Measurements from ENCODE around the gene ART1. TPM values are rescaled to one million over a fixed set of nuclear protein-coding genes. Genes with fewer than 3 reads are reported as not detected.

The ART1 gene
- total RNA-seq, 4 donors from 2014 or later: not detected

DNA sequence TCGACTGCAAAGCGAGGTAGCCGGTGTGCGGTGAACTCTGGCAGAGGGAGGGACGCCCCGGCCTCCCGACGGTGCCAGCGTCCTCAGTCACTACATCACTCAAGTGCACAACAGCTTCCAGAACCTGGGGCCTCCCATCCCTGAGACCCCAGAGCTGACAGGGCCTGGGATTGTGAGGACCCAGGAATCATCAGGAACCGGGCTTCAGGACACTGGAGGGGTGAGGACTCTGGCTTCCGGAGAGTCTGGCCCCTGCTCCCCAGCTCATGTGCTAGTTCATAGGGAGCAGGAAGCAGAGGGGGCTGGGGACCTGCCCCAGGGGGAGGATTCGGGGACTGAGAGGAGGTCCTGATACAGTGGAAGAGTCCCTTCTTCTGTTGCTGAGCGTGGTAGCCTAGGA is 7.7 kb upstream of the ART1 start:
- TF ChIP-seq, protein P1, sequence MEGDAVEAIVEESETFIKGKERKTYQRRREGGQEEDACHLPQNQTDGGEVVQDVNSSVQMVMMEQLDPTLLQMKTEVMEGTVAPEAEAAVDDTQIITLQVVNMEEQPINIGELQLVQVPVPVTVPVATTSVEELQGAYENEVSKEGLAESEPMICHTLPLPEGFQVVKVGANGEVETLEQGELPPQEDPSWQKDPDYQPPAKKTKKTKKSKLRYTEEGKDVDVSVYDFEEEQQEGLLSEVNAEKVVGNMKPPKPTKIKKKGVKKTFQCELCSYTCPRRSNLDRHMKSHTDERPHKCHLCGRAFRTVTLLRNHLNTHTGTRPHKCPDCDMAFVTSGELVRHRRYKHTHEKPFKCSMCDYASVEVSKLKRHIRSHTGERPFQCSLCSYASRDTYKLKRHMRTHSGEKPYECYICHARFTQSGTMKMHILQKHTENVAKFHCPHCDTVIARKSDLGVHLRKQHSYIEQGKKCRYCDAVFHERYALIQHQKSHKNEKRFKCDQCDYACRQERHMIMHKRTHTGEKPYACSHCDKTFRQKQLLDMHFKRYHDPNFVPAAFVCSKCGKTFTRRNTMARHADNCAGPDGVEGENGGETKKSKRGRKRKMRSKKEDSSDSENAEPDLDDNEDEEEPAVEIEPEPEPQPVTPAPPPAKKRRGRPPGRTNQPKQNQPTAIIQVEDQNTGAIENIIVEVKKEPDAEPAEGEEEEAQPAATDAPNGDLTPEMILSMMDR (IDR thresholded peaks at IDR 0.05; ENCODE audit: low read depth): no peak

DNA sequence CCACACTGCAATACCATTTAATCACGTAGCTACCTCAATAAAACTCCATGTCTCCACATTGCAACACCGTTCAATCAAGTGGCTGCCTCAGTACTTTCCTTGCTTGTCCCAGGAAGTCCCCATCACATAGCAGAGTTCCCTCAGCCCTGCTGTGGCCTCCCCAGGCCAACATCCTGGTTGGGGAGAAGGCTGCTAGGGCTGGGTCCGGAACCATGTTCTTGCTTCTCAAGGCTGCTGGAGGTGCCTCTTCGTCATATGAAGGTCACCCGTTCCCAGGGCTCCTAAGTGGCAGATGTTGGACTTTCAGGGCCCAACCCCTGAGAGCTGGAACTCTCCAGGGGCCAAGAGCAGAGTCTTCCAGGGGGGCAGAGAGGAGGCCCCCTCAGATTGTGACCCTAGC is 6.4 kb upstream of the ART1 start:
- TF ChIP-seq, protein P1 (IDR thresholded peaks at IDR 0.05; ENCODE audit: low read depth): no peak

DNA sequence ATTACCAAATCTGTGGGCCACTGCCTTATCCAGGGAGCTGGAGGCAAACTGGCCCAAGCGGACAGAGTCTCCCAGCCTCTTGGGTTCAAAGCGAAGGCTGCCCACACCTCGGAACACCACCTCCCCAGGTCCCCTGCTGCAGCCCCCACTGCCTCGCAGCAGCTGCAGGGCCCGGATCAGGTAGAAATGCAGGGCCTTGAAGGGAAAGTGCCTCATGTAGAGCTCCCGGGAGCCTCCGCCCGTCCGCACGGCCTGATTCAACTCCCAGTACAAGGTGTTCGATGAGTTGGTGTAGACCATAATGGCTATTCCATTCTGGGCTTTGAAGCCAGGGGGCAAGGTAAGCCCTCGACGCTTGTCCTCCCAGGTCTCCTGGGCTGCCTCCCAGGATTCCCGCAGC is 5.1 kb upstream of the ART1 start:
- TF ChIP-seq, protein P1 (IDR thresholded peaks at IDR 0.05; ENCODE audit: low read depth): no peak

DNA sequence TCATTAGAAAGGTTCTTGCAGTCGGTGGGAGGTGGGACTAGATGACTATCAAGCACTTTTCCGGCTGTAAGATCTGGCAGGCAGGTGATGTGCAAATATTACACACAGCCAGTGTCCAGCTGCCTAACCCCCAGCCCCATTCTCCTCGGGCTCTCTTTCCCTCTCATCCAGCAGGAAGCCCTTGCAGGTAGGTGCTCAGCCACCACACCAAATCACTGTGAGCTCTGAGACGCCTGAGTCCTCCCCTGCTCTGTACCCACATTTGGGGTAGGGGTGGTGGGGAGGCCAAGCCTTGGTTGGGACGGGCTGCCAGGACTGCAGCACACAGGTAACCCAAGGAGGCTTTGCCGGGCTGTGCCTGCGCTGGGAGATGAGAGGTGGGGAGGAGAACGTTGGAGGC is 3.7 kb upstream of the ART1 start:
- TF ChIP-seq, protein P1 (IDR thresholded peaks at IDR 0.05; ENCODE audit: low read depth): no peak

DNA sequence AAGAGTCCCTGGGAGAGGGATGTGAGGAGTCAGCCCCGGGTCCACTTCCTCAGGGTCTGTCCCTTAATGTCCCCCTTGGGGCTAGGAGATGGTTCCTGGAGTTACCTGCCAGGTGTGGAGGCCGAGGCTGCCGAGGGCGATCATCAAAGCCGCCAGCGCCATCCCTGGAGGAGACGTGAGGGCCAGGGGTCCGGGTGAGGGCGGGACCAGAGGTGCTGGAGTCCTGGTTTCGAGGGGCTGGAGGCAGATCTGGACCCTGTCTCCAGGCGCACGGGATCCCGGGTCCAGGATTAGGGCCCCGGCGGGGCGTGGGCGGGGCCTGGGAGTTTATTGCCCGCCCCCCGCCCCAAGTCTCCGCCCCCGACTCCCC is 3.2 kb upstream of the ART1 start, which contains the start of gene ART5:
Gene ART5 (minus strand): TSS at position 292 of the 370 bp plus-strand sequence. CDS start 130 bp downstream, at position 162.
- TF ChIP-seq, protein P1 (IDR thresholded peaks at IDR 0.05; ENCODE audit: low read depth): no peak

DNA sequence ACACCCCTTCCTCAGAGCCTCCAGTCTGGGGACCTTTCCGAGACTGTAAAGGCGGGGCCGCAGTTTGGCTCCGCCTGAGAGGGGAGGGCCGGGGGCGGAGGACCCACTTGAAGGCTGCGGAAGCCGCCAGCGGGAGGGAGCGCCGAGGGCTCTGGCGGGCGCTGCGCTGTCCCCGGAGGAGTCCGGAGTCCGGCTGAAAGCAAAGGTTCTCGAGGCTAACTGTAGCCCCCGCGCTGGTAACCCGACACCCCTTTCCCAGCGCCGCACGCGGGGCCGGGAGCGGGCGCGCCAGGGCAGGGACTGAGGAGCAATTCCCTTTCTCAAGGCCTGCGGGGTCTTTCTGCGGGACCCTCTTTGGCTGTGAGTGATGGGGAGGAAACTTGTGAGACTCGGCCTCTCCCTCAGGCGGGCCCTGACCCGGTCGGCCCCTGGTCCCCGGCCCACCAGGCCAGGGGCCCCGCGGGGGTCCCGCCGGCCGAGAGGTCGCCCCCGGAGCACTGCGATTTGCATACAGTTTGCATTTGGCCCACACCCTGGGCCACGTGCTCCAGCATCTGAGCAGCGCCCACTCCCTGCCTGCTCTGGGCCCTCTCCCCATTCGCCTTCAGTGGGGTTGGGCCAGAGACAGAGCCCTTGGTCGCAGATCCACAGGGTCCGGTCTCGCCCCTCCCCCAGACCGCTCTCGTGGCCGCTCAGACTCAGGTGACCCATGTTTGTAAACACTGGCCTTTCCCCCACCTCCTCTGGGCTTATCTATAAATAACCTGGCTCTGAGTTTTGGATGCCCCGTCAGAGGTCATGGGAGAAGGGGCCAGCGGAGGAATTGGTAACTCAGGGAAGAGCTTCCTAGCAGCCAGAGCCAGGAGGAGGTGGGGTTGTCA is 2.6 kb upstream of the ART1 start:
- TF ChIP-seq, protein P1 (IDR thresholded peaks at IDR 0.05; ENCODE audit: low read depth): no peak

DNA sequence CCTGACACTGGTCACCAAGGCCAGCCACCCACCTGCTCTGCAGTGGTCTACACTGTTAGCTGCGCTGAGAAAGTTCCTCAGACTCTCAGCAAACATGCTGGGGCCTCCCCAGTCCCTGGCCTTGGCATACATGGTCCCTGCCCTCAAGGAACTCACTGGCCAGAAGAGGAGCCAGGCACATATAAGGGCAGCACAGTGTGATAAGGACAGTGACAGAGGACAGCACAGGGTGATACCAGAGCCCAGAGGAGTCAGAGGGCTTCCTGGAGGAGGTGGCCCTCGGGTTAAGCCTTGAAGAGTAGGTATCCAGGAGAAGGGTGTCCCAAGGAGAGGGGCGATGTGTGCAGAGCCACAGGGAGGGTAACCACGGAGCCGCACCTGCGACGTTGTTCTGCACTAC is 624 bp downstream of the ART1 start:
- TF ChIP-seq, protein P1 (IDR thresholded peaks at IDR 0.05; ENCODE audit: low read depth): no peak

All from subcutaneous adipose tissue (tissue), 4 donors.